ENCODE data around the gene CAMKV.
"Not testable (repeated sequence)": the region's sequence is repeated elsewhere in the genome, so short reads cannot be mapped to it uniquely, and the experiment has no call there.

CAMKV gene

GRCh38 chr3:49910409-49911123, 40.9 kb upstream of the CAMKV start:
- no peak for TF ChIP-seq CTCF (IDR thresholded peaks at IDR 0.05; ENCODE audit: insufficient read depth, low read depth, low read length, missing control alignments)
- no peak overlapping the region for H3K4me3 ChIP-seq (ENCODE audit: low read depth, low read length)

GRCh38 chr3:49908373-49909199, 38.9 kb upstream of the CAMKV start:
- no peak for DNase-seq (ENCODE audit: low read depth)
- H3K4me3 ChIP-seq (ENCODE audit: low read depth, low read length) = no peak overlapping the region
- no peak for TF ChIP-seq CTCF (IDR thresholded peaks at IDR 0.05; ENCODE audit: insufficient read depth, low read depth, low read length, missing control alignments)

More at GRCh38 chr3:49910409-49911123, 40.9 kb upstream of the CAMKV start:
- DNase-seq (ENCODE audit: low read depth) = no peak

GRCh38 chr3:49906073-49906743, 36.5 kb upstream of the CAMKV start:
- DNase-seq (ENCODE audit: low read depth) = peak; percentile 66
- H3K4me3 ChIP-seq (ENCODE audit: low read depth, low read length) = no peak overlapping the region

GRCh38 chr3:49904448-49904847, 34.7 kb upstream of the CAMKV start:
- peak overlapping the region; percentile 44 for H3K4me3 ChIP-seq (ENCODE audit: low read depth, low read length)
- DNase-seq (ENCODE audit: low read depth) = not testable (repeated sequence)

More at GRCh38 chr3:49906073-49906743, 36.5 kb upstream of the CAMKV start:
- peak; percentile 67 for TF ChIP-seq CTCF (IDR thresholded peaks at IDR 0.05; ENCODE audit: insufficient read depth, low read depth, low read length, missing control alignments)

- no peak for TF ChIP-seq CTCF (IDR thresholded peaks at IDR 0.05; ENCODE audit: insufficient read depth, low read depth, low read length, missing control alignments)
- peak; percentile 82 for DNase-seq (ENCODE audit: low read depth)
- H3K4me3 ChIP-seq (ENCODE audit: low read depth, low read length) = peak within 1 kb of the TSS; percentile 44
Observed at GRCh38 chr3:49903451-49904424, 34.0 kb upstream of the CAMKV start, which contains the start of gene MST1R. TSS of gene MST1R (minus strand) at chr3:49903873. CDS start at chr3:49903609, 264 bp downstream.

- no peak for DNase-seq (ENCODE audit: low read depth)
Observed at GRCh38 chr3:49902511-49903345, 33.0 kb upstream of the CAMKV start.

More at GRCh38 chr3:49902511-49903345, 33.0 kb upstream of the CAMKV start:
- H3K4me3 ChIP-seq (ENCODE audit: low read depth, low read length) = no peak overlapping the region
- no peak for TF ChIP-seq CTCF (IDR thresholded peaks at IDR 0.05; ENCODE audit: insufficient read depth, low read depth, low read length, missing control alignments)

All from GM12865 (cell line).